ENCODE results near the gene DISC1. TPM values are rescaled to one million over a fixed set of nuclear protein-coding genes. Genes with fewer than 3 reads are reported as not detected.

The DISC1 gene
- total RNA-seq, 1 experiment from 2014 or later, result 2.1 TPM

DNA sequence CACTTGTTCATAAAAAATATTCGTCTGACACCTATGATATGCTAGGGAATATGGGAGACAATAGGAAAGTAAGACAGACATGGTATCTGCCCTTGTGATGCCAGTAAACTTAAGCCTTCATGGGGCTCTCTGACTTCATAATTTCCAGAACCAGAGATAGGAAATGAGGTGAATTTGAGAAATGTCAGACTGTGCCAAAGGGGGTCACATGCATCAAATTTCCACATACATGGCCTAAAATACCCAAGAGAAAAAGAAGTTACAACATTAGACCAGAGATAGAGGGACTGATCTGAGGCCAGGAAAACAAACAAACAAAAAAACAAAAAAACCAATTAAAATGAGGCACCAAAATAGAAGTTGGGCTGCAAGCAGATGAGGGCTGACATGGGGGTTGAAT is 75.7 kb downstream of the DISC1 start:
- Mint-ChIP-seq H3K9me3 (ENCODE audit: unreplicated experiment) (no peaks in the 10 kb centered on the region), H3K4me1 (ENCODE audit: insufficient read depth, unreplicated experiment) (peaks cover 21% of the 10 kb centered on the region), H3K27me3 (ENCODE audit: insufficient read depth, unreplicated experiment) (peaks cover 17% of the 10 kb centered on the region), H3K36me3 (ENCODE audit: insufficient read depth, unreplicated experiment) (no peaks in the 10 kb centered on the region), H3K27ac (ENCODE audit: low read depth, unreplicated experiment) (no peak overlapping the region), H3K4me3 (ENCODE audit: unreplicated experiment) (no peak overlapping the region)
- POLR2A ChIA-PET, result no interaction called here
- intact Hi-C loops (cut with micrococcal nuclease), result no loop called here
- TF ChIP-seq, protein P1, sequence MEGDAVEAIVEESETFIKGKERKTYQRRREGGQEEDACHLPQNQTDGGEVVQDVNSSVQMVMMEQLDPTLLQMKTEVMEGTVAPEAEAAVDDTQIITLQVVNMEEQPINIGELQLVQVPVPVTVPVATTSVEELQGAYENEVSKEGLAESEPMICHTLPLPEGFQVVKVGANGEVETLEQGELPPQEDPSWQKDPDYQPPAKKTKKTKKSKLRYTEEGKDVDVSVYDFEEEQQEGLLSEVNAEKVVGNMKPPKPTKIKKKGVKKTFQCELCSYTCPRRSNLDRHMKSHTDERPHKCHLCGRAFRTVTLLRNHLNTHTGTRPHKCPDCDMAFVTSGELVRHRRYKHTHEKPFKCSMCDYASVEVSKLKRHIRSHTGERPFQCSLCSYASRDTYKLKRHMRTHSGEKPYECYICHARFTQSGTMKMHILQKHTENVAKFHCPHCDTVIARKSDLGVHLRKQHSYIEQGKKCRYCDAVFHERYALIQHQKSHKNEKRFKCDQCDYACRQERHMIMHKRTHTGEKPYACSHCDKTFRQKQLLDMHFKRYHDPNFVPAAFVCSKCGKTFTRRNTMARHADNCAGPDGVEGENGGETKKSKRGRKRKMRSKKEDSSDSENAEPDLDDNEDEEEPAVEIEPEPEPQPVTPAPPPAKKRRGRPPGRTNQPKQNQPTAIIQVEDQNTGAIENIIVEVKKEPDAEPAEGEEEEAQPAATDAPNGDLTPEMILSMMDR (IDR thresholded peaks at IDR 0.05; ENCODE audit: unreplicated experiment), result no peak
- no peak for DNase-seq (ENCODE audit: unreplicated experiment)
- no TSS peak for BruUV-seq (replicated peaks)
- CTCF ChIA-PET, result interaction anchor here (2.6 kb wide), 1 partner anchor 23 kb away, joined by 11 read pairs; no protein-coding TSS in a partner anchor

DNA sequence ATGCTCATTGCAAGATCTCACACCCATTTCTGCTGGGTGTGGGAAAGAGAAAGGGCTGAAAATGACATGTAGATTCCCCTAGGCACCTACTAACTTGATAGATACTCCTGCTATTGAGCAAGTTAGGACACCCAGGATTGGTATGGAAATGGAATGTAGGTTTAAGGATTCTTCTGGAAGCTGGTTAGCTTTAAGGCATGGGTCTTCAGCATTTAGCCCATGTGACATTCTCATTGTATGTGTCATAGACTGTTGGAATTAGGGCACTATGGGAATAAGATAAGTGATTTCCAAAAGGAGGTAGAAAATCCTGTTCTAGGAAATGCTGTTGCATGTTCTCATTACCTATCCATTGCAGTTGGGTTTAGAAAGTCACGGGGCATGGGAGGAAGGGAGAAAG is 76.2 kb downstream of the DISC1 start:
- CTCF ChIA-PET, result interaction anchor here (2.6 kb wide), 1 partner anchor 22 kb away, joined by 11 read pairs; no protein-coding TSS in a partner anchor
- H3K4me3 Mint-ChIP-seq (ENCODE audit: unreplicated experiment), result no peak overlapping the region

DNA sequence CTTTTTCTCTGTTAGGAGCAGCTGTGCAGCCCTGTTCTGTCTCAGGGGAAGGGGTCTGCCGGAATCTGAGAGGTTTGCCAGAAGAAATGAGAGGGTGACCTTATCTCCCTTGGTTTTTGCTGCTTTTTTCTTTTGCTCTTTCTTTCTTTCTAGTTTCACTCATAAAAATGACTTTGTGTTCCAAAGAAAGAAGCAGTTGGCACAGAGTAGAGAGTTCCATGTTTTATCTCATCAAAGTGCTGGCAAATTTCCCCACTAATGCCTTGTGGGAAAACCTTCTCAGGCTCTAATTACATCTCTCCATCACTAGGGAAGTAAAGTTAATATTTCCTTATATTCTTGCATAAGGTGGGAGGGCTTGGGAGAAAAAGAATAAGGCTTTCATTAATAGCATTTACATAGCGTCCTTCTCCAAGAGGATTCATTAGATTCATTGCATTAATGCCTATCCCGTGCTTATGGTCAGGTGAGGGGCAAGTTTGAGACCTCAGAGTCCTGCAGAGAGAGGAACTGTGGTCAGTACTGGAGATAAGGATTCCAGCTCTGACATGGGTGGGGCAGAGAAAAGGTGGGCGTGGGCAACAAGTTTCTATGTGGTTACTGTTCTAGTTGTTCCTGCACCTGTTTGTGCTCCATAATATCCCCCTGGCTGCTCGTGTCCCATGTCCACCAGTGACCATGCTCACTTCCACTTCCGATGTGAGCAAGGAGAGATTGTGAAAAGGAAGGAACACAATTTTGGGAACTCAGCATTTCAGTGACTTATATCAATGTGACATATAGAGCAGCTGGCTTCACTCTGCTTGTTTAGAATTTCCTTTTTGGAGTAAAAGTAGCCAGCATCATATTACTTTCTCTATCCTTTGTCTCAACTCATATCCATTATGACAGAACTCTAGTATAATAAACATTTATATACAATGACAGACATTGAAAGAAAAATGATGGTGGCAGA is 79.5 kb downstream of the DISC1 start:
- BruUV-seq (replicated peaks), result no TSS peak
- Mint-ChIP-seq H3K4me1 (ENCODE audit: insufficient read depth, unreplicated experiment) (peaks cover 17% of the 10 kb centered on the region), H3K9me3 (ENCODE audit: unreplicated experiment) (no peaks in the 10 kb centered on the region), H3K27me3 (ENCODE audit: insufficient read depth, unreplicated experiment) (peaks cover 29% of the 10 kb centered on the region), H3K36me3 (ENCODE audit: insufficient read depth, unreplicated experiment) (no peaks in the 10 kb centered on the region), H3K4me3 (ENCODE audit: unreplicated experiment) (no peak overlapping the region), H3K27ac (ENCODE audit: low read depth, unreplicated experiment) (no peak overlapping the region)
- TF ChIP-seq, protein P1 (IDR thresholded peaks at IDR 0.05; ENCODE audit: unreplicated experiment), result no peak
- CTCF ChIA-PET, result no interaction called here
- no peak for DNase-seq (ENCODE audit: unreplicated experiment)
- intact Hi-C loops (cut with micrococcal nuclease), result no loop called here
- POLR2A ChIA-PET, result interaction anchor here (0.6 to 0.8 kb wide), 2 partner anchors 508 to 1248 kb away, joined by 3 read pairs; no protein-coding TSS in a partner anchor

More for the DNA sequence above, 76.2 kb downstream of the DISC1 start:
- Mint-ChIP-seq H3K4me1 (ENCODE audit: insufficient read depth, unreplicated experiment) (peaks cover 26% of the 10 kb centered on the region), H3K36me3 (ENCODE audit: insufficient read depth, unreplicated experiment) (no peaks in the 10 kb centered on the region), H3K27ac (ENCODE audit: low read depth, unreplicated experiment) (no peak overlapping the region), H3K9me3 (ENCODE audit: unreplicated experiment) (no peaks in the 10 kb centered on the region), H3K27me3 (ENCODE audit: insufficient read depth, unreplicated experiment) (peaks cover 21% of the 10 kb centered on the region)
- DNase-seq (ENCODE audit: unreplicated experiment), result no peak
- no TSS peak for BruUV-seq (replicated peaks)
- TF ChIP-seq, protein P1 (IDR thresholded peaks at IDR 0.05; ENCODE audit: unreplicated experiment), result no peak
- intact Hi-C loops (cut with micrococcal nuclease), result no loop called here
- POLR2A ChIA-PET, result no interaction called here

DNA sequence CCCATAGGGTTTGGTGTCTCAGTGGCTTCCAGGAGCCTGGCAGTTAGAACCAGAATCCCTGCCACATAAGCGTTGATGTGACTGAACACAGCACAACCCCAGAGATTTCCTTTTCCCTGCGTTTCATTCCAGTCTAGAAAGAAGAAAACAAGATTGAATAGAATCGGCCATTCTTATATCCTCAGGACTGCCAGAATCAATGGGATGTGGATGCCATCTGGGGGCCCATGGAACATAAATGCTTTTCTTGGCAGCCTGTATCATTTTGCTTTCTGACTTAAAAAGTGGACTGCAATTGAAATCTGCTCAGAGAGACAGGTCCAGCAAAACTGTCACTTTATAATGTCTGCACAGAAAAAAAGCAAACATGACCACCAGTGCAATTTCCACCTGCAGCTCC is 80.3 kb downstream of the DISC1 start:
- DNase-seq (ENCODE audit: unreplicated experiment), result no peak
- no peak overlapping the region for H3K27ac Mint-ChIP-seq (ENCODE audit: low read depth, unreplicated experiment)
- TF ChIP-seq, protein P1 (IDR thresholded peaks at IDR 0.05; ENCODE audit: unreplicated experiment), result no peak
- intact Hi-C loops (cut with micrococcal nuclease), result no loop called here
- ChIA-PET CTCF (no interaction called here), POLR2A (no interaction called here)
- H3K4me1 Mint-ChIP-seq (ENCODE audit: insufficient read depth, unreplicated experiment), result peaks cover 17% of the 10 kb centered on the region
- no peaks in the 10 kb centered on the region for H3K9me3 Mint-ChIP-seq (ENCODE audit: unreplicated experiment)
- H3K36me3 Mint-ChIP-seq (ENCODE audit: insufficient read depth, unreplicated experiment), result no peaks in the 10 kb centered on the region
- BruUV-seq (replicated peaks), result no TSS peak
- H3K4me3 Mint-ChIP-seq (ENCODE audit: unreplicated experiment), result no peak overlapping the region
- peaks cover 29% of the 10 kb centered on the region for H3K27me3 Mint-ChIP-seq (ENCODE audit: insufficient read depth, unreplicated experiment)

All from MCF 10A (cell line).